HepG2 (cell line): ENCODE data around the gene CR1L. TPM values are rescaled to one million over a fixed set of nuclear protein-coding genes. Genes with fewer than 3 reads are reported as not detected.

ENCODE experiments used
- FOXO1 ChIP-seq: sonication (generic); formaldehyde crosslinking; IDR thresholded peaks from 2 replicates; pipeline ENCODE4 v1.4.0; 2020; ENCODE audit warnings: missing genetic modification reagents
- GLI4 ChIP-seq: sonication (generic); formaldehyde crosslinking; IDR thresholded peaks from 2 replicates; pipeline ENCODE4 v1.5.1; 2020; ENCODE audit warnings: missing genetic modification reagents, mild to moderate bottlenecking, moderate library complexity, borderline replicate concordance
- IRF2 ChIP-seq: IDR thresholded peaks from 2 replicates; pipeline ENCODE4 v1.6.1; 2018; ENCODE audit warnings: missing genetic modification reagents, missing compliant biosample characterization
- KAT2B ChIP-seq: fragments of 150-350 bp; IDR thresholded peaks from 2 replicates; pipeline ENCODE4 v1.6.1; 2014; ENCODE audit warnings: low read depth, low read length, borderline replicate concordance
- NR2F2 ChIP-seq: IDR thresholded peaks from 2 replicates; pipeline ENCODE4 v1.6.1; 2012; ENCODE audit warnings: low read depth, inconsistent platforms, borderline replicate concordance
- PCBP2 ChIP-seq: fragments of 200-400 bp; formaldehyde crosslinking; optimal IDR thresholded peaks from 2 replicates; pipeline ENCODE3; 2018; ENCODE audit warnings: low read length, low read depth; ENCODE audit not compliant: poor library complexity, severe bottlenecking
- RAD51 ChIP-seq: fragments of 450-650 bp; IDR thresholded peaks from 2 replicates; pipeline ENCODE4 v1.6.1; 2016; ENCODE audit warnings: borderline replicate concordance
- ZNF124 ChIP-seq: sonication (generic); formaldehyde crosslinking; IDR thresholded peaks from 2 replicates; pipeline ENCODE4 v1.4.0; 2020; ENCODE audit warnings: missing genetic modification reagents
- ZNF30 ChIP-seq: sonication (generic); formaldehyde crosslinking; IDR thresholded peaks from 2 replicates; pipeline ENCODE4 v1.5.0; 2020; ENCODE audit warnings: mild to moderate bottlenecking, missing genetic modification reagents
- ZNF34 ChIP-seq: sonication (generic); formaldehyde crosslinking; IDR thresholded peaks from 2 replicates; pipeline ENCODE4 v1.4.0; 2020; ENCODE audit warnings: mild to moderate bottlenecking, missing genetic modification reagents, borderline replicate concordance
- ZNF354B ChIP-seq: sonication (generic); formaldehyde crosslinking; IDR thresholded peaks from 2 replicates; pipeline ENCODE4 v1.8.0; 2022; ENCODE audit warnings: mild to moderate bottlenecking, missing genetic modification reagents
- ZNF496 ChIP-seq: sonication (generic); formaldehyde crosslinking; IDR thresholded peaks from 2 replicates; pipeline ENCODE4 v1.8.1; 2023; ENCODE audit warnings: mild to moderate bottlenecking, moderate library complexity, missing genetic modification reagents; ENCODE audit not compliant: insufficient replicate concordance
- ZNF546 ChIP-seq: sonication (generic); formaldehyde crosslinking; conservative IDR thresholded peaks from 2 replicates; pipeline ENCODE4 v1.8.1; 2023; ENCODE audit warnings: mild to moderate bottlenecking, missing genetic modification reagents
- ZNF652 ChIP-seq: IDR thresholded peaks from 2 replicates; pipeline ENCODE4 v1.6.1; 2016; ENCODE audit warnings: low read depth, borderline replicate concordance
- ZNF878 ChIP-seq: sonication (generic); formaldehyde crosslinking; IDR thresholded peaks from 2 replicates; pipeline ENCODE4 v1.8.1; 2023; ENCODE audit warnings: mild to moderate bottlenecking, missing genetic modification reagents, moderate library complexity
- ZSCAN9 ChIP-seq: IDR thresholded peaks from 2 replicates; pipeline ENCODE4 v1.6.1; 2016; ENCODE audit warnings: borderline replicate concordance
- polyA plus RNA-seq, 8 experiments: library from polyadenylated mRNA; depleted of rRNA in 3 of 8; stranded (reverse) in 7 of 8; unstranded in 1 of 8; fragments of >200 nt; fragmentation: Illumina TruSeq in 4 of 8; extraction: Trizol in 4 of 8; gene quantifications; 2 replicates each; pipeline versions ENCODE4 v1.2.1 to v1.2.3, GENCODE V29; 2011 to 2016; ENCODE audit warnings: low read depth in 4 of 8, missing spikeins in 1 of 8, mixed read lengths in 1 of 8; ENCODE audit not compliant: insufficient read depth in 1 of 8
- total RNA-seq, 5 experiments: library from RNA; depleted of rRNA; stranded (reverse); fragments of >200 nt; fragmentation: Illumina TruSeq; extraction: Trizol; gene quantifications; 2 replicates each; pipeline ENCODE4 v1.2.3, GENCODE V29; 2016; ENCODE audit warnings: low read depth in 1 of 5
- TF ChIP-seq, protein P1 (sequence below): sonication (generic); formaldehyde crosslinking; conservative IDR thresholded peaks from 2 replicates; pipeline ENCODE4 v1.8.1; 2023; ENCODE audit warnings: missing genetic modification reagents
- TF ChIP-seq, protein P2 (sequence below): sonication (generic); formaldehyde crosslinking; IDR thresholded peaks from 2 replicates; pipeline ENCODE4 v1.8.1; 2023; ENCODE audit warnings: mild to moderate bottlenecking, missing genetic modification reagents
- TF ChIP-seq, protein P3 (sequence below): IDR thresholded peaks from 2 replicates; pipeline ENCODE4 v1.6.1; 2016; ENCODE audit warnings: low read depth, borderline replicate concordance
- TF ChIP-seq, protein P4 (sequence below): sonication (generic); formaldehyde crosslinking; IDR thresholded peaks from 2 replicates; pipeline ENCODE4 v1.9.0; 2022; ENCODE audit warnings: low read depth, missing genetic modification reagents
- TF ChIP-seq, protein P5 (sequence below): sonication (generic); formaldehyde crosslinking; IDR thresholded peaks from 2 replicates; pipeline ENCODE4 v1.8.0; 2022; ENCODE audit warnings: missing genetic modification reagents, mild to moderate bottlenecking, inconsistent platforms, borderline replicate concordance
- TF ChIP-seq, protein P6 (sequence below): IDR thresholded peaks from 2 replicates; pipeline ENCODE4 v1.6.1; 2012; ENCODE audit warnings: low read depth, low read length, improper control_type of control experiment

Gene CR1L
- total and polyA plus RNA-seq, 2 of the 13 experiments (the other 11 are each of a cell fraction or from before 2014, with no cell fraction given) = not detected

DNA sequence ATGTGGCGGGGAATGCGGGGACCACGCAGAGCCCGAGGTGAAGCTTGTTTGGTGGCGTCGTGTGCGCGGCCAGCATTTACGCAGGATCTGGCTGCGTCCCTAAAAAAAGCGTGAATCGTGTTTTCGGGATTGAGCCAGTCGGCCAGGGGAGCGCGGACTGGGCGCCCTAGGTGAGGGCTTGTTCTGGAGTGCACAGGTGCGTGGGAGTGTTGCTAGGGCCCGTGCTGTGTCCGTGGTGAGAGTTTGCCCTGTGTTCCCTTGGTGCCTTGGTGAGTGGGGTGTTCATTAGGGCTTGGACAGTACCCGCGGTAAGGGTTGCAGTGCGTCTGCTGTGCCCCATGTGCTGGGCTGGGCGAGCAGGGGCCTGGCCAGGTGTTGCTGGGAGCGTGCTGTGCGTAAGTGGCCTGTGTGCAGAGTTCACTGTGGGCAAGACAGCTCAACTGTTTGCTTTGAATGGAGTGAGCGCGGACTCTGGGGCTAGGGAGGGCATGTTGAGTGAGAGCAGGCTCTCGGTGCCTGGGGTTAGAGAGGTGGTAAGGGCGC lies 107.6 kb downstream of the CR1L start (continued):
- TF ChIP-seq IRF2 = peak; percentile 76; the same call in 1 of the 2 replicates
- TF ChIP-seq, protein P1, sequence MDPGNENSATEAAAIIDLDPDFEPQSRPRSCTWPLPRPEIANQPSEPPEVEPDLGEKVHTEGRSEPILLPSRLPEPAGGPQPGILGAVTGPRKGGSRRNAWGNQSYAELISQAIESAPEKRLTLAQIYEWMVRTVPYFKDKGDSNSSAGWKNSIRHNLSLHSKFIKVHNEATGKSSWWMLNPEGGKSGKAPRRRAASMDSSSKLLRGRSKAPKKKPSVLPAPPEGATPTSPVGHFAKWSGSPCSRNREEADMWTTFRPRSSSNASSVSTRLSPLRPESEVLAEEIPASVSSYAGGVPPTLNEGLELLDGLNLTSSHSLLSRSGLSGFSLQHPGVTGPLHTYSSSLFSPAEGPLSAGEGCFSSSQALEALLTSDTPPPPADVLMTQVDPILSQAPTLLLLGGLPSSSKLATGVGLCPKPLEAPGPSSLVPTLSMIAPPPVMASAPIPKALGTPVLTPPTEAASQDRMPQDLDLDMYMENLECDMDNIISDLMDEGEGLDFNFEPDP (CRISPR knock-in tag) = no peak
- peak; percentile 74 for TF ChIP-seq FOXO1 (CRISPR knock-in tag)
- TF ChIP-seq GLI4 (CRISPR knock-in tag) = no peak
- TF ChIP-seq ZNF354B = no peak
- TF ChIP-seq, protein P2, sequence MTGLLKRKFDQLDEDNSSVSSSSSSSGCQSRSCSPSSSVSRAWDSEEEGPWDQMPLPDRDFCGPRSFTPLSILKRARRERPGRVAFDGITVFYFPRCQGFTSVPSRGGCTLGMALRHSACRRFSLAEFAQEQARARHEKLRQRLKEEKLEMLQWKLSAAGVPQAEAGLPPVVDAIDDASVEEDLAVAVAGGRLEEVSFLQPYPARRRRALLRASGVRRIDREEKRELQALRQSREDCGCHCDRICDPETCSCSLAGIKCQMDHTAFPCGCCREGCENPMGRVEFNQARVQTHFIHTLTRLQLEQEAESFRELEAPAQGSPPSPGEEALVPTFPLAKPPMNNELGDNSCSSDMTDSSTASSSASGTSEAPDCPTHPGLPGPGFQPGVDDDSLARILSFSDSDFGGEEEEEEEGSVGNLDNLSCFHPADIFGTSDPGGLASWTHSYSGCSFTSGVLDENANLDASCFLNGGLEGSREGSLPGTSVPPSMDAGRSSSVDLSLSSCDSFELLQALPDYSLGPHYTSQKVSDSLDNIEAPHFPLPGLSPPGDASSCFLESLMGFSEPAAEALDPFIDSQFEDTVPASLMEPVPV = peak; percentile 83; the same call in 1 of the 2 replicates
- no peak for TF ChIP-seq KAT2B
- TF ChIP-seq, protein P3, sequence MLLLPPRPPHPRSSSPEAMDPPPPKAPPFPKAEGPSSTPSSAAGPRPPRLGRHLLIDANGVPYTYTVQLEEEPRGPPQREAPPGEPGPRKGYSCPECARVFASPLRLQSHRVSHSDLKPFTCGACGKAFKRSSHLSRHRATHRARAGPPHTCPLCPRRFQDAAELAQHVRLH (CRISPR knock-in tag) = no peak
- TF ChIP-seq PCBP2 = no peak
- TF ChIP-seq RAD51 = no peak
- TF ChIP-seq ZNF546 = no peak
- no peak for TF ChIP-seq NR2F2
- no peak for TF ChIP-seq ZNF652 (CRISPR knock-in tag)
- TF ChIP-seq, protein P4, sequence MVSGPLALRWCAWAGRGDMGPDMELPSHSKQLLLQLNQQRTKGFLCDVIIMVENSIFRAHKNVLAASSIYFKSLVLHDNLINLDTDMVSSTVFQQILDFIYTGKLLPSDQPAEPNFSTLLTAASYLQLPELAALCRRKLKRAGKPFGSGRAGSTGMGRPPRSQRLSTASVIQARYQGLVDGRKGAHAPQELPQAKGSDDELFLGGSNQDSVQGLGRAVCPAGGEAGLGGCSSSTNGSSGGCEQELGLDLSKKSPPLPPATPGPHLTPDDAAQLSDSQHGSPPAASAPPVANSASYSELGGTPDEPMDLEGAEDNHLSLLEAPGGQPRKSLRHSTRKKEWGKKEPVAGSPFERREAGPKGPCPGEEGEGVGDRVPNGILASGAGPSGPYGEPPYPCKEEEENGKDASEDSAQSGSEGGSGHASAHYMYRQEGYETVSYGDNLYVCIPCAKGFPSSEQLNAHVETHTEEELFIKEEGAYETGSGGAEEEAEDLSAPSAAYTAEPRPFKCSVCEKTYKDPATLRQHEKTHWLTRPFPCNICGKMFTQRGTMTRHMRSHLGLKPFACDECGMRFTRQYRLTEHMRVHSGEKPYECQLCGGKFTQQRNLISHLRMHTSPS (CRISPR knock-in tag) = peak; percentile 80; the same call in 1 of the 2 replicates
- no peak for TF ChIP-seq ZNF496 (CRISPR knock-in tag)
- TF ChIP-seq ZNF124 = no peak; the same call in 1 of the 2 replicates
- TF ChIP-seq ZNF30 = no peak
- TF ChIP-seq ZSCAN9 (CRISPR knock-in tag) = no peak
- TF ChIP-seq ZNF34 (CRISPR knock-in tag) = 0 out of 2 replicates have a peak, but pooled peaks have one; percentile 79
- no peak for TF ChIP-seq ZNF878 (CRISPR knock-in tag)
- TF ChIP-seq, protein P5, sequence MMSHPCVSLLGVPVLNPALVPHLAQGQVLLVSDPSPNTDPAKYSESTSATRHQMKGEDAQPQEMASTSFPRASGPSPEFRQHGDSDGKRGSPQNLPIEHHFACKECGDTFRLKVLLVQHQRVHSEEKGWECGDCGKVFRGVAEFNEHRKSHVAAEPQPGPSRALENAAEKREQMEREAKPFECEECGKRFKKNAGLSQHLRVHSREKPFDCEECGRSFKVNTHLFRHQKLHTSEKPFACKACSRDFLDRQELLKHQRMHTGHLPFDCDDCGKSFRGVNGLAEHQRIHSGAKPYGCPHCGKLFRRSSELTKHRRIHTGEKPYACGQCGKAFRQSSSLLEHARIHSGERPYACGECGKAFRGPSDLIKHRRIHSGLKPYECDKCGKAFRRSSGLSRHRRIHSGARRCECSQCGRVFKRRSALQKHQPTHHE = no peak
- TF ChIP-seq, protein P6, sequence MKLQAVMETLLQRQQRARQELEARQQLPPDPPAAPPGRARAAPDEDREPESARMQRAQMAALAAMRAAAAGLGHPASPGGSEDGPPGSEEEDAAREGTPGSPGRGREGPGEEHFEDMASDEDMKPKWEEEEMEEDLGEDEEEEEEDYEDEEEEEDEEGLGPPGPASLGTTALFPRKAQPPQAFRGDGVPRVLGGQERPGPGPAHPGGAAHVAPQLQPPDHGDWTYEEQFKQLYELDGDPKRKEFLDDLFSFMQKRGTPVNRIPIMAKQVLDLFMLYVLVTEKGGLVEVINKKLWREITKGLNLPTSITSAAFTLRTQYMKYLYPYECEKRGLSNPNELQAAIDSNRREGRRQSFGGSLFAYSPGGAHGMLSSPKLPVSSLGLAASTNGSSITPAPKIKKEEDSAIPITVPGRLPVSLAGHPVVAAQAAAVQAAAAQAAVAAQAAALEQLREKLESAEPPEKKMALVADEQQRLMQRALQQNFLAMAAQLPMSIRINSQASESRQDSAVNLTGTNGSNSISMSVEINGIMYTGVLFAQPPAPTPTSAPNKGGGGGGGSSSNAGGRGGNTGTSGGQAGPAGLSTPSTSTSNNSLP = no peak
